Tibial nerve (tissue), 4 donors: Measurements from ENCODE around the gene EPB41. TPM values are rescaled to one million over a fixed set of nuclear protein-coding genes. Genes with fewer than 3 reads are reported as not detected.

Source experiments
- DNase-seq, 2 donors: peaks; one replicate each; pipeline ENCODE4 v3.0.0-alpha.2; 2019; ENCODE audit warnings: low spot score in 2 of 2
- H3K27ac ChIP-seq, 4 donors: fragments of 200-600 bp; sonication (generic) in 3 of 4; one replicate each; pipeline ENCODE4 v1.5.1; 2017 to 2019; ENCODE audit warnings: mild to moderate bottlenecking in 1 of 4
- H3K27me3 ChIP-seq, 2 donors: fragments of 200-600 bp; sonication (generic) in 1 of 2; one replicate each; pipeline versions ENCODE4 v1.5.1 to v1.6.0; 2017 to 2019
- H3K36me3 ChIP-seq, 3 donors: fragments of 200-600 bp; sonication (generic); one replicate each; pipeline ENCODE4 v1.5.1; 2018 to 2019
- H3K4me1 ChIP-seq, 4 donors: fragments of 200-600 bp; sonication (generic) in 3 of 4; one replicate each; pipeline ENCODE4 v1.5.1; 2017 to 2019
- H3K4me3 ChIP-seq, 4 donors: fragments of 200-600 bp; sonication (generic) in 3 of 4; one replicate each; pipeline ENCODE4 v1.5.1; 2017 to 2019; ENCODE audit warnings: mild to moderate bottlenecking in 1 of 4, moderate library complexity in 1 of 4
- H3K9me3 ChIP-seq, 4 donors: fragments of 200-600 bp; sonication (generic) in 3 of 4; one replicate each; pipeline ENCODE4 v1.5.1; 2017 to 2019
- CTCF ChIP-seq, 5 experiments: fragments of 200-600 bp in 3 of 5; fragments of 450-650 bp in 2 of 5; sonication (generic) in 3 of 5; IDR thresholded peaks; one replicate each; pipeline ENCODE4 v1.5.1; 2016 to 2019; ENCODE audit warnings: antibody characterized with exemption in 5 of 5, mild to moderate bottlenecking in 3 of 5, moderate library complexity in 2 of 5
- EP300 ChIP-seq, 2 donors: sonication (generic); formaldehyde crosslinking; IDR thresholded peaks; one replicate each; pipeline ENCODE4 v1.6.1; 2017; ENCODE audit warnings: antibody characterized with exemption in 2 of 2, mild to moderate bottlenecking in 1 of 2
- POLR2A ChIP-seq, 2 donors: fragments of 450-650 bp; IDR thresholded peaks; one replicate each; pipeline ENCODE4 v1.6.1; 2017; ENCODE audit warnings: antibody characterized with exemption in 2 of 2, mild to moderate bottlenecking in 2 of 2, moderate library complexity in 2 of 2
- WGBS, 2 donors: methylation state at CpG; one replicate each; pipeline ENCODE4 v1.1.5; 2018; 5-methylcytosine and 5-hydroxymethylcytosine counted together
- total RNA-seq, 4 donors: library from RNA; depleted of rRNA; stranded (reverse); fragments of >200 nt; gene quantifications; one replicate each; pipeline ENCODE4 v1.1.0, GENCODE V29; 2016

Gene EPB41
- total RNA-seq, 4 donors from 2014 or later: 13.9 to 22.1 (median 16.0) TPM

GRCh38 chr1:28905921-28906666 is 8.3 kb upstream of the EPB41 start:
- H3K4me1 ChIP-seq: no peaks in the 10 kb centered on the region
- 87 to 94% methylated on average over 8 of the region's 8 CpGs for WGBS, 2 donors
- no peak for TF ChIP-seq CTCF (IDR thresholded peaks at IDR 0.05)
- TF ChIP-seq POLR2A (IDR thresholded peaks at IDR 0.05): no peak
- no peak for TF ChIP-seq EP300 (IDR thresholded peaks at IDR 0.05)
- DNase-seq: no peak
- no peaks in the 10 kb centered on the region for H3K36me3 ChIP-seq
- no peak overlapping the region for H3K27ac ChIP-seq
- peaks cover 0 to 7% (median 0%) of the 10 kb centered on the region in 4 donors for H3K9me3 ChIP-seq
- H3K4me3 ChIP-seq: no peak overlapping the region
- no peaks in the 10 kb centered on the region for H3K27me3 ChIP-seq

GRCh38 chr1:28909198-28909597 is 5.2 kb upstream of the EPB41 start:
- H3K4me3 ChIP-seq: no peak overlapping the region
- WGBS, 2 donors: 94 to 97% methylated on average over 2 of the region's 2 CpGs
- peaks cover 0 to 7% (median 0%) of the 10 kb centered on the region in 4 donors for H3K9me3 ChIP-seq
- peaks cover 0 to 8% (median 0%) of the 10 kb centered on the region in 4 donors for H3K4me1 ChIP-seq
- H3K27me3 ChIP-seq: no peaks in the 10 kb centered on the region
- TF ChIP-seq POLR2A (IDR thresholded peaks at IDR 0.05) (no peak), EP300 (IDR thresholded peaks at IDR 0.05) (no peak), CTCF (IDR thresholded peaks at IDR 0.05) (no peak)
- no peak overlapping the region for H3K27ac ChIP-seq
- no peak for DNase-seq
- H3K36me3 ChIP-seq: no peaks in the 10 kb centered on the region

GRCh38 chr1:28910379-28911115 is 3.8 kb upstream of the EPB41 start:
- TF ChIP-seq POLR2A (IDR thresholded peaks at IDR 0.05) (no peak), CTCF (IDR thresholded peaks at IDR 0.05) (no peak), EP300 (IDR thresholded peaks at IDR 0.05) (no peak)
- Histone ChIP-seq H3K27ac (no peak overlapping the region), H3K27me3 (no peaks in the 10 kb centered on the region), H3K4me1 (peaks cover 0 to 14% (median 0%) of the 10 kb centered on the region in 4 donors), H3K36me3 (no peaks in the 10 kb centered on the region), H3K4me3 (no peak overlapping the region), H3K9me3 (no peaks in the 10 kb centered on the region)
- 83 to 85% methylated on average over 7 of the region's 7 CpGs for WGBS, 2 donors
- DNase-seq: no peak

GRCh38 chr1:28913786-28914227 is 562 bp upstream of the EPB41 start:
- H3K27ac ChIP-seq: peak overlapping the region in 3 of 4 donors; percentile 58 to 71 (median 59)
- TF ChIP-seq CTCF (IDR thresholded peaks at IDR 0.05) (no peak), EP300 (IDR thresholded peaks at IDR 0.05) (no peak), POLR2A (IDR thresholded peaks at IDR 0.05) (no peak)
- 32 to 35% methylated on average over 10 of the region's 10 CpGs for WGBS, 2 donors
- H3K9me3 ChIP-seq: no peaks in the 10 kb centered on the region
- H3K36me3 ChIP-seq: no peaks in the 10 kb centered on the region
- peaks cover 0 to 14% (median 0%) of the 10 kb centered on the region in 4 donors for H3K4me1 ChIP-seq
- peak overlapping the region; percentile 57 to 80 (median 62) for H3K4me3 ChIP-seq
- DNase-seq: no peak
- no peaks in the 10 kb centered on the region for H3K27me3 ChIP-seq
